GM18907 (cell line): ENCODE results near the gene C14orf132.
"Not testable (repeated sequence)": the region's sequence is repeated elsewhere in the genome, so short reads cannot be mapped to it uniquely, and the experiment has no call there.

Experiments used
- ATAC-seq: cut with Tn5 transposase; IDR thresholded peaks from one replicate; pipeline ENCODE4 v1.9.1; 2021; ENCODE audit warnings: mild to moderate bottlenecking, moderate library complexity; ENCODE audit not compliant: unreplicated experiment

C14orf132 gene

GRCh38 chr14:96038920-96039632 is at the start of gene C14orf132:
Gene C14orf132, plus strand, starts transcription at chr14:96039362. Its CDS starts 139 bp downstream, at chr14:96039501.
- ATAC-seq, result peak; percentile 63

DNA sequence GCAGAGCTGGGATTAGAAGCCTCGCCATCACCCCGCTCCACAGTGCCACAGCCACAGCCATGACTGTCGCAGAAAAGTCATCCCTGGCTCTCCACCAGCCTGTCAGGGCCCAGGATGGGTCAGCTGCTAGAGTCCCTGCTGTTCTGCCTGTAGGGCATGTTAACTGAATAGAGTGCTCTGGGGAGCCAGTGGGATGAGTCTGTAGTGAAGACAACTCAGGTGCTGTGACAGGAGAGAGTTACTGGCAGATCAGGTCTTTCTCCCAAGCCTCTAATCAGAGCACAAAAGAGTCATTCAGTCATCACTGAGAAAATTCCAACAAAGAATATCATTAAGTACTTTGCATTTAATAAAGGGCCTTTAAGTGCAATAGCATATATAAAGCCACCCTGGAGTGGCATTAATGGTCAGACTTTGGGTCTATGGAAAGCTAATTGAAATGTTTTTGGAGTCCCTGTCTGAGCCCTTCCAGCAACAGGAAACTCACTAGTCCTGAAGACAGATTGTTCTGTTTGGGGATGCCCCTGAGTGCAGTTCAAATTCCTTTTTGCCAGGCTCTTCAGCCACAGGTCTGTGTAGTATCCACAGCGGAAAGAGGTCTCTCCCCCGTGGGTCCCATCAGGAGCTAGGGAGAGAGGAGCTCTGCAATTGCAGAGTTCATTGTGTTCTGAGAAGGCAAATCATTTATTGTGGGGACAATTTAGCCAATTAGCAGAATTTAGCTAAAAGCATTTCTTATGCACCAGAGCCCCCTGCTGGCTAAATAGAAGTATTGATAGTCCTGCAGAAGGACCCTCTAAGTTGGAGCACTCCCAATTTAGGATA is 45.2 kb upstream of the C14orf132 start:
- no peak for ATAC-seq

DNA sequence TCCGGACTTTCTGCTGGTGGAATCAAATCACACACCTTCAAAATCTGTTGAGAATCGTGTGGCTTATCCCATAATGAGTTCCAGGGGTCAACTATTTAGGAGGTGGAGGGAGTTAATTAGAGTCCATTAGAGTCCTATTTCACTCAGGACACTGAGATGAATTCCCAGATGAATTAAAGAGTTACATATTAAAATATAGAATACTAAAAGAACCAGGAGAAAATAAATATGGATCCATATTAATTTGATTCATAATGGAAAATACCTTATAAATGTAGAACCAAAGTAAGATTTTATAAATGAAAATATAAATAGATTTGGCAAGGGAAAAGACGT is 44.6 kb upstream of the C14orf132 start:
- ATAC-seq, result no peak

DNA sequence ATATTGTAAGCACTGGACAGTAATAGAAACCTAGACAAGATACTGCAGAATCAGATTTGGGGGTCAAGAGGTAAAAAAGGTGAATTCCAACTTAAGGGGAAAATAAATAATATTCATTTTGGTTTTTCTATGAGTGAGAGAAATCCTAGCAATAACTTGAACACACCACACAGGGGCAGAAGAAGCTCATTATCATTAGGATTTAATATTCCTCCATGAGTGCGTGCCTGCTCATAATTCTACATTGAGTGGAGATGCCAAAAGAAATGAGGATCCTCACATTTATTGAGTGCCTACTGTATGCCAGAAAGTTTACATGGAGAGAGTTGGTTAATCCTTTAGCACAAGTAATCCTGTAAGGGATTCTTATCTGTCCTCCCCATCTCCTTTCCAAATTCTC is 40.5 kb upstream of the C14orf132 start:
- no peak for ATAC-seq

DNA sequence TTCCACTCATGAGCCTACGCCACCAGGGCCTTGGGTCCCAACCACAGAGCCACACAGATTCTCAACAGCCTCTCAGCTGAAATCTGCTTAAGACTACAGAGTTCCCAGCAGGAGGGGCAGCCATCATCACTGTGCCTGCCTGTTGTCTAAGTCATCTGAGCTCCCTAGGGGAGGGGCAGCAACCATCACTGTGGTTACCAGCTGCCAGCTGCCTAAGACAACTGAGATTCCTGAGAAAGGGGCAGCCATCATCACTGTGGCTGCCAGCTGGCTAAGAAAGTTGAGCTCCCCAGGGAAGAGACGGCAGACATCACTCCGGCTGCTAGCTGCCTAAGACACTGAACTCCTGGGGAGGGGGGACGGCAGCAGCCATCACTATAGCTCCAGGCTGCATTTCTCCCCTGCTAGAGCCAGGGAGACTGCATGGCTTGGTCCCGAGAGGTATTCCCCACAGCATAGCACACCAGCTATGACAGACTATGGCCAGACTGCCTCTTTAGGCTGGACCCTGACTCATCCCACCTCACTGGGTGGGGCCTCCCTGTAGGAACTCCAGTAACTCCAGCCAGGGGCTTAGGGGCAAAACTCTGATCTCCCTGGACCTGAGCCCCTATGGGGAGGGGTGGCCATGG is 37.2 kb upstream of the C14orf132 start:
- ATAC-seq, result no peak

DNA sequence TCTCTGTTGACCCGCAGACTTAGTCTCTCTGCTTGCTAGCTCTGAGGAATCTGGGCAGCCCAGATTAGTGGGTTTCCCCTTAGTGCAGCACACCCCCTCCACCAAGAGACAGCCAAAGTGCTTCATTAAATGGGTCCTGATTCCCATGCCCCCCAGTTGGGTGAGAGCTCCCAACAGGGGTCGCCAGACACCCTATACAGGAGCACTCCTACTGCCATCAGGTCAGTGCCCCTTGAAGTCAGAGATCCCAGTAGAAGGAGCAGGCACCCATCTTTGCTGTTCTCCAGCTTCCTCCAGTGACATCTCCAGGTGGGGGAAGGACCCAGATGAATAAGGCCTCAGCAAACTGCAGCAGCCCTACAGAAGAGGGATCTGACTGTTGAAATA is 36.7 kb upstream of the C14orf132 start:
- no peak for ATAC-seq

- ATAC-seq, result no peak
Observed at GRCh38 chr14:96011131-96011530, 28.0 kb upstream of the C14orf132 start.

DNA sequence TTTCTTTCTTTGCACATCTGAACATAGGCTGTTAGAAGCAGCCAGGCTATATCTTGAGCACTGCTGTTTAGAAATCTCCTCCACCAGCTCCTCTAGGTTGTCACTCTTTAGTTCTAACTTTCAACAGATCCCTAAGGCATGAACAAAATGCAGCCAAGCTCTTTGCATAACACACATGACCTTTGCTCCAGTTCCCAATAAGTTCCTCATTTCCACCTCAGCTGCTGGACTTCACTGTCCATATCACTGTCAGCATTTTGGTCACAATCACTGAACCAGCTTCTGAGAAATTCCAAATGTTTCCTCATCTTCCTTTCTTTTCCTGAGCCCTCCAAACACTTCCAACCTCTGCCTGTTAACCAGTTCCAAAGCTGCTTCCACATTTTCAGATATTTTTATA is 27.6 kb upstream of the C14orf132 start:
- ATAC-seq, result no peak

GRCh38 chr14:96012757-96013156 is 26.4 kb upstream of the C14orf132 start:
- not testable (repeated sequence) for ATAC-seq

DNA sequence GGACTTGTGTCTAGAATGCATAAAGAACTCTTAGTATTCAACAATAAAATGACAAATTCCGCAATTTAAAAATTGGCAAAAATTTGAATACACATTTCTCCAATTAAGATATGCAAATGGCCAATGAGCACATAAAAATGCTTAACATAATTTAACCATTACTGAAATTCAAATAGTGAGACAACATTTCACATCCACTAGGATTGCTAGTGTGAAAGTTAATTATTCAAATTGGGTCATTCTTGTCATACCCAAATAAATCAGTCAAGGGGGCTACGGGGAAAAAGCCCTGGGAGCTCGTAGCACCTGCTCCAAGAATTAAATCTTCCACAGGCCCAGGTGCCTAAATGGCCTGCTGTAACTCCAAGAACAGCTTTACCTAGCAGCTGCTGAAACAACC is 25.0 kb upstream of the C14orf132 start:
- no peak for ATAC-seq

GRCh38 chr14:96016501-96017160 is 22.5 kb upstream of the C14orf132 start:
- ATAC-seq, result no peak

DNA sequence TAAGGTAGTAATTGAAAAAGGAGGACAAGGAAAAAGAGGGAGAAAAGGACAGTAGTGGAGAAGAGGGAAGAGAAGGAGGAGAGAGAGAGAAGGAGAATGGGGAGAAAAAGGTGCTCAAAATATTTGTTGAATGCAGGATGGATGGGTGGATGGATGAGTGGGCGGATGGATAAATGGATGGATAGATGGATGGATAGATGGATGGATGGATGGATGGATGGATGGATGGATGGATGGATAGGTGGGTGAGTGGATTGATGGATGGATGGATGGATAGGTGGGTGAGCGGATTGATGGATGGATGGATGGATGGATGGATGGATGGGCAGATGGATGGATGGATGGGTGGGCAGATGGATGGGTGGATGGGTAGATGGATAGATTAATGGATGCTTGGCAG is 21.3 kb upstream of the C14orf132 start:
- no peak for ATAC-seq

DNA sequence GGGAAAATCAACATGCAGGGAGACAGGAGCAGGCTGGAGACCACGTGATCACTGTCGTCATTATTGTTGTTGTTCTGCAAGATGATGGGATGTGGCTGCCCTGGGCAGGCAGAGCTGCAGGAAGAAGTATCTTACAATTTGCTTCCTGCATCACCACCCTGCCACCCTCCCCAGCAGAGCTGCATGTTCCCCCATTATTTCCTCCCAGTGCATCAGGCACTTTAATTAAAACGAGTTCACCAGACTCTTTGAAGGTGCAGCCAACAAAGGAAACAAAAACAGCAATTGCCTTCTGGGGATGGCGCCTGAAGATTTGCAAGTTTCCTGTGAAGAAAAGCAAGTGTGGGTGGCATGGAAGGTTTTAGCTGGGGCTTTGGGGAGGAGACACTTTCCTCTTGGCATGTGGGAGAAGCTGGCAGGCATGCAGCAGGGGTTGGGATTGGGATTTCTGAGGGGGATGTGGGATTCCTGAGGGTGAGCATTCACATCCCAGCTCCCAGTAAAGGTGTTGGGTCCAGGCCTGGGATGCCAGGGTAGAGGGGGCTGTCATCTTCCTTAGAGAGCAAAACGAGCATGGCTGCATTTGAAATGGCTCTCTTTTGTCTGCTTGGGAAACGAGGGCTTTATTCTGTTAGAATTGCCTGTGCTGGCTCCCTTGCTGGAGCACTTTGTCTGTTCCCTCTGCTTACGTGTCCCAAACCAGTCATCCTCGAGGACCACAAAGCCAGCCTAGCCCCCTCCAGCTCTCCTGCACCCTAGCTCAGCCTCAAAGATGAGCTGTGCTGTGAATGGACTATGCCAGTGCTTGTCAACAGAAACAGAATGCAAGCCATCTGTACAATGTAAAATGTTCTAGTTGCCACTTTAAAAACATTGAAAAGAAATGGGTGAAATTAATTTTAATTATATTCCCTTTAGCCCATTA is 11.5 kb upstream of the C14orf132 start:
- no peak for ATAC-seq

GRCh38 chr14:96029089-96029645 is 10.0 kb upstream of the C14orf132 start:
- ATAC-seq, result no peak

- no peak for ATAC-seq
Observed at GRCh38 chr14:96030108-96030760, 8.9 kb upstream of the C14orf132 start.

GRCh38 chr14:96031691-96032090 is 7.5 kb upstream of the C14orf132 start:
- no peak for ATAC-seq

GRCh38 chr14:96035456-96035855 is 3.7 kb upstream of the C14orf132 start:
- ATAC-seq, result no peak

GRCh38 chr14:96037891-96038557 is 1.1 kb upstream of the C14orf132 start:
- no peak for ATAC-seq

DNA sequence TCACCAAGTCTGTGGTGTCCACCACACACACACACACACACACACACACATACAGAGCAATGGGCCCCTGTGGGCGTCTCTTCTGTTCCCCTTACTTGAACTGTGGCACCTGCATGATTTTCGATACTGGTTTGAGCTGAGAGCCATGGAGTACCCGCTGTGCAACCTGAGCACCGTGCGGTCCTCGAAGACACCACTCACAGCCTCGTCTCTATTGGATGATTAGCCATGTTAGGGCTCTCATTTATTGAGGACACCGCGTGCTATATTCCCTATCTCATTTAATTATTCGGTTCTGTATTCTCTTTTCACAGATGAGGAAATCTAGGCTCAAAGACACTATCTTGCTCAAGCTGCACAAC is 623 bp upstream of the C14orf132 start:
- no peak for ATAC-seq
